Lung (tissue), 12 donors: Measurements from ENCODE around the gene CNTNAP5. TPM values are rescaled to one million over a fixed set of nuclear protein-coding genes. Genes with fewer than 3 reads are reported as not detected.

ENCODE experiments used
- ATAC-seq: fragments of 200-7000 bp; cut with Tn5 transposase; one replicate; pipeline ENCODE4 v1.9.1; 2020; ENCODE audit warnings: moderate number of reproducible peaks; ENCODE audit not compliant: insufficient read depth, low FRiP score
- DNase-seq, 3 donors: peaks; one replicate each; pipeline ENCODE4 v3.0.0-alpha.2; 2013 to 2017
- H3K27ac ChIP-seq, 2 donors: one replicate each; pipeline ENCODE4 v1.5.1; 2013; ENCODE audit warnings: mild to moderate bottlenecking in 2 of 2, moderate library complexity in 2 of 2, control low read depth in 1 of 2, inconsistent platforms in 1 of 2, low read depth in 1 of 2, low read length in 1 of 2
- H3K27me3 ChIP-seq, 3 donors: one replicate each; pipeline ENCODE4 v1.5.1; 2013; ENCODE audit warnings: low read length in 2 of 3; ENCODE audit not compliant: control insufficient read depth in 3 of 3, insufficient read depth in 3 of 3
- H3K36me3 ChIP-seq, 4 donors: one replicate each; pipeline ENCODE4 v1.5.1; 2013; ENCODE audit warnings: low read length in 4 of 4, mild to moderate bottlenecking in 1 of 4, moderate library complexity in 1 of 4; ENCODE audit not compliant: control insufficient read depth in 4 of 4, insufficient read depth in 4 of 4
- H3K4me1 ChIP-seq, 5 donors: one replicate each; pipeline ENCODE4 v1.5.1; 2013; ENCODE audit warnings: low read length in 5 of 5, mild to moderate bottlenecking in 2 of 5, moderate library complexity in 1 of 5; ENCODE audit not compliant: control insufficient read depth in 5 of 5, insufficient read depth in 5 of 5
- H3K4me3 ChIP-seq: one replicate; pipeline ENCODE4 v1.5.1; 2013; ENCODE audit warnings: mild to moderate bottlenecking, control low read depth, moderate library complexity
- H3K9ac ChIP-seq, 2 donors: one replicate each; pipeline ENCODE4 v1.5.1; 2013; ENCODE audit warnings: low read length in 2 of 2, control low read depth in 1 of 2; ENCODE audit not compliant: insufficient read depth in 1 of 2
- H3K9me3 ChIP-seq, 4 donors: one replicate each; pipeline ENCODE4 v1.5.1; 2013; ENCODE audit warnings: low read length in 3 of 4, mild to moderate bottlenecking in 1 of 4, moderate library complexity in 1 of 4; ENCODE audit not compliant: control insufficient read depth in 4 of 4, insufficient read depth in 3 of 4
- WGBS, 2 donors: extraction: QIAGEN DNeasy Blood & Tissue Kit; methylation state at CpG; one replicate each; pipeline ENCODE4 v1.1.7; 2013; 5-methylcytosine and 5-hydroxymethylcytosine counted together
- polyA plus RNA-seq, 2 donors: library from polyadenylated mRNA; stranded (reverse); fragments of 200-250 nt; gene quantifications; one replicate each; pipeline ENCODE4 v1.2.1, GENCODE V29; 2013
- total RNA-seq, 2 donors: library from RNA; depleted of rRNA in 1 of 2; stranded (reverse); fragments of >200 nt in 1 of 2; gene quantifications; one replicate each; pipeline ENCODE4 v1.2.1, GENCODE V29; 2014 to 2021
- TF ChIP-seq, protein P1 (sequence below): IDR thresholded peaks from 2 replicates; pipeline ENCODE4 v1.5.1; 2012; ENCODE audit warnings: mild to moderate bottlenecking; ENCODE audit errors: control extremely low read depth, extremely low read depth
- donor health status: control.
- donor health status: control.
- donor health status: Bipolar disorder and iron deficiency.
- donor health status: healthy.
- donor health status: DM: yes; HTN: yes; CAD: no.

CNTNAP5 gene
- total and polyA plus RNA-seq, 4 donors, result 0.03 to 0.06 TPM; not detected in 2

DNA sequence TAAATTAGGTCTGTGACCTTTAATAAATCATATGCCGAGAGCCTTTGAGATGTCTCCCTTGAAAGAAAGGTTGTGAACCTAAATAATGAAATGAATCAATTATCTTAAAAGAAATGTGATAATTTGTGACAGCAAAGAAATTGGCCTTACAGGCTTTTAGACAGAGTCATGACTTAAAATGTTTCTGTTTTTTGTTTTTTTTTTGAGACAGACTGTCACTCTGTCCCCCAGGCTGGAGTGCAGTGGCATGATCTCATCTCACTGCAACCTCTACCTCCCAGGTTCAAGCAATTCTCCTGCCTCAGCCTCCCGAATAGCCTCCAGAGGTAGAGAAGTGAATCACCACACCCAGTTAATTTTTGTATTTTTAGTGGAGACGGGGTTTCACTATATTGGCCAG is 898.0 kb downstream of the CNTNAP5 start:
- Histone ChIP-seq H3K9me3 (peaks cover 0 to 4% (median 0%) of the 10 kb centered on the region in 4 donors), H3K9ac (no peak overlapping the region), H3K27me3 (no peaks in the 10 kb centered on the region), H3K4me1 (no peaks in the 10 kb centered on the region), H3K4me3 (no peak overlapping the region), H3K27ac (no peak overlapping the region), H3K36me3 (no peaks in the 10 kb centered on the region)
- 93 to 98% methylated on average over 3 of the region's 3 CpGs for WGBS, 2 donors
- DNase-seq, result no peak
- ATAC-seq, result no peak
- TF ChIP-seq, protein P1, sequence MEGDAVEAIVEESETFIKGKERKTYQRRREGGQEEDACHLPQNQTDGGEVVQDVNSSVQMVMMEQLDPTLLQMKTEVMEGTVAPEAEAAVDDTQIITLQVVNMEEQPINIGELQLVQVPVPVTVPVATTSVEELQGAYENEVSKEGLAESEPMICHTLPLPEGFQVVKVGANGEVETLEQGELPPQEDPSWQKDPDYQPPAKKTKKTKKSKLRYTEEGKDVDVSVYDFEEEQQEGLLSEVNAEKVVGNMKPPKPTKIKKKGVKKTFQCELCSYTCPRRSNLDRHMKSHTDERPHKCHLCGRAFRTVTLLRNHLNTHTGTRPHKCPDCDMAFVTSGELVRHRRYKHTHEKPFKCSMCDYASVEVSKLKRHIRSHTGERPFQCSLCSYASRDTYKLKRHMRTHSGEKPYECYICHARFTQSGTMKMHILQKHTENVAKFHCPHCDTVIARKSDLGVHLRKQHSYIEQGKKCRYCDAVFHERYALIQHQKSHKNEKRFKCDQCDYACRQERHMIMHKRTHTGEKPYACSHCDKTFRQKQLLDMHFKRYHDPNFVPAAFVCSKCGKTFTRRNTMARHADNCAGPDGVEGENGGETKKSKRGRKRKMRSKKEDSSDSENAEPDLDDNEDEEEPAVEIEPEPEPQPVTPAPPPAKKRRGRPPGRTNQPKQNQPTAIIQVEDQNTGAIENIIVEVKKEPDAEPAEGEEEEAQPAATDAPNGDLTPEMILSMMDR, result no peak

DNA sequence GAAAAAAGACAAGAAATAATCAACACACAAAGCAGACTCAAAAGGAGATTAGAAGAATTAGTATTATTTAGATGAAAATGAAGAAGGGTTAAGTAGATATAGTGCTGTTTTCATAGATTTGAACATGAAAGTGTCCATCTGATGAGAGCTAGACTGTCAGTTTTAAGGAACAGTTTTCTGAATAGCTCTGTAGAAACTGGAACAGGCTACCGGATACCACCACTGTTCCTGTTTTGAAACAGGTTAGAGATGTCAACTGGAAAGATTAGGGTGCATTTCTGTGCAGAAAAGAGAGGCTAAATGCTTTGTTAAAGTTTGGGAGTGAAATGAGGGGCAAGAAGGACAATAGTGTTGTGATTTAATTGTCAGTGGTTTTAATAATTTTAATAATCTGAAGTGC is 908.8 kb downstream of the CNTNAP5 start:
- no peaks in the 10 kb centered on the region for H3K9me3 ChIP-seq
- no peak overlapping the region for H3K9ac ChIP-seq
- DNase-seq, result no peak
- WGBS, 2 donors, result 73 to 88% methylated on average over 1 of the region's 1 CpG
- H3K27me3 ChIP-seq, result no peaks in the 10 kb centered on the region
- TF ChIP-seq, protein P1, result no peak
- H3K36me3 ChIP-seq, result no peaks in the 10 kb centered on the region
- no peak for ATAC-seq
- no peaks in the 10 kb centered on the region for H3K4me1 ChIP-seq
- no peak overlapping the region for H3K27ac ChIP-seq
- no peak overlapping the region for H3K4me3 ChIP-seq

DNA sequence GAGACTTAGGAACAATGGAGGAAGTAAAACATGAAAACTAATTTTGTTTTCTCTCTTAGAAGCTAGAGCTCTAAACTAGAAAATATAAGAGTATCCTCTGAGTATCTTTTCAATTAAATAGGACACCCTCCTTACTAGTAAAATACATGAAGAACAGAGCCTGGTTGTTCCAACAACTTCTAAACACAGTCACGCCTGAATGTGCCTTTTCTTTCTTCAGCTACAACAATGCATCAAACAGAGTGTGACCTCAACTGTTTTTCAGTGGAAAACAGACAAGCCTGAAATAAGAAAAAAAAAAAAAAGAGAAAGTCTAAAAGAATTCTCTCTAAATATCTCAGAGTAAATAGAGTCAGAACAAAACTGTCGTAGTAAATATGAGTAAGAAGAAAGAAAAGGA is 928.8 kb downstream of the CNTNAP5 start:
- no peak overlapping the region for H3K4me3 ChIP-seq
- no peaks in the 10 kb centered on the region for H3K9me3 ChIP-seq
- no peaks in the 10 kb centered on the region for H3K27me3 ChIP-seq
- 81% methylated on average over 2 of the region's 2 CpGs for WGBS, 2 donors
- no peak overlapping the region for H3K27ac ChIP-seq
- H3K9ac ChIP-seq, result no peak overlapping the region
- TF ChIP-seq, protein P1, result no peak
- ATAC-seq (no peak), DNase-seq (no peak)
- H3K4me1 ChIP-seq, result no peaks in the 10 kb centered on the region
- H3K36me3 ChIP-seq, result no peaks in the 10 kb centered on the region

DNA sequence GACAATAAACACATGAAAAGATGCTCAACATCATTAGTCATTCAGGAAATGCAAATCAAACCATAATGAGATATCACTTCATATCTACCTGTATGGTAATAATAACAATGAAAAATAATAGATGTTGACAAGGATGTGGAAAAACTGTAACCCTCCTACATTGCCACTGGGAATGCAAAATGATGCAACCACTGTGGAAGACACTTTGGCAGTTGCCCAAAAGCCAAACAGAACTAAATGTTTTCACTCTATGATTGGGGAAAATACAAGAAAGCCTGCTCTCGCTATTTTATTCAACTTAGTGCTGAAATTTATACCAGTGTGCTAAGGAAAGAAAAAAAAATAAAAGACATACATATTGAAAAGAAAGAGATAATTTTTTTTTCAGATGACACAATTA is 934.5 kb downstream of the CNTNAP5 start:
- 75 to 77% methylated on average over 1 of the region's 1 CpG for WGBS, 2 donors
- H3K4me1 ChIP-seq, result no peaks in the 10 kb centered on the region
- ATAC-seq, result no peak

More for the DNA sequence above, 934.5 kb downstream of the CNTNAP5 start:
- DNase-seq, result peak in 2 of 3 donors; percentile 13 to 52
- TF ChIP-seq, protein P1, result no peak
- no peaks in the 10 kb centered on the region for H3K36me3 ChIP-seq
- H3K9me3 ChIP-seq, result no peaks in the 10 kb centered on the region
- H3K27me3 ChIP-seq, result no peaks in the 10 kb centered on the region
- no peak overlapping the region for H3K9ac ChIP-seq
- H3K4me3 ChIP-seq, result no peak overlapping the region
- no peak overlapping the region for H3K27ac ChIP-seq
